ENCODE data around the gene ANKS1A. TPM values are rescaled to one million over a fixed set of nuclear protein-coding genes. Genes with fewer than 3 reads are reported as not detected.

The ANKS1A gene
- polyA plus RNA-seq, 4 donors: 6.5 to 29.9 (median 10.8) TPM

- no peak for FAIRE-seq
- H3K9me3 ChIP-seq (ENCODE audit: control insufficient read depth in 2 of 2, insufficient read depth in 1 of 2, low read depth in 1 of 2, low read length in 1 of 2): no peaks in the 10 kb centered on the region
- H3K4me1 ChIP-seq (ENCODE audit: control insufficient read depth in 3 of 3, insufficient read depth in 2 of 3, low read depth in 1 of 3, low read length in 2 of 3): peaks cover 0 to 24% (median 0%) of the 10 kb centered on the region in 3 donors
- H3K4me3 ChIP-seq (ENCODE audit: low read depth in 1 of 3, low read length in 3 of 3): no peak overlapping the region
- no peak overlapping the region for H3K27ac ChIP-seq (ENCODE audit: low read depth in 1 of 3, low read length in 2 of 3)
- WGBS, 3 donors: 94 to 97% (median 94%) methylated on average over 8 of the region's 8 CpGs
- peaks cover 3 to 84% (median 7%) of the 10 kb centered on the region in 3 donors for H3K36me3 ChIP-seq (ENCODE audit: control insufficient read depth in 3 of 3, insufficient read depth in 2 of 3, low read depth in 1 of 3, low read length in 3 of 3)
- no peaks in the 10 kb centered on the region for H3K27me3 ChIP-seq (ENCODE audit: control insufficient read depth in 3 of 3, insufficient read depth in 3 of 3, low read length in 3 of 3)
- no peak for DNase-seq
Observed at GRCh38 chr6:35054106-35054742, 165.2 kb downstream of the ANKS1A start.

- FAIRE-seq: no peak
- no peak overlapping the region for H3K27ac ChIP-seq (ENCODE audit: low read depth in 1 of 3, low read length in 2 of 3)
- H3K36me3 ChIP-seq (ENCODE audit: control insufficient read depth in 3 of 3, insufficient read depth in 2 of 3, low read depth in 1 of 3, low read length in 3 of 3): peaks cover 4 to 85% (median 7%) of the 10 kb centered on the region in 3 donors
Observed at GRCh38 chr6:35054743-35055130, 165.7 kb downstream of the ANKS1A start.

GRCh38 chr6:35055891-35056290 is 166.8 kb downstream of the ANKS1A start:
- Histone ChIP-seq H3K9me3 (ENCODE audit: control insufficient read depth in 2 of 2, insufficient read depth in 1 of 2, low read depth in 1 of 2, low read length in 1 of 2) (no peaks in the 10 kb centered on the region), H3K36me3 (ENCODE audit: control insufficient read depth in 3 of 3, insufficient read depth in 2 of 3, low read depth in 1 of 3, low read length in 3 of 3) (peaks cover 9 to 92% (median 16%) of the 10 kb centered on the region in 3 donors), H3K27me3 (ENCODE audit: control insufficient read depth in 3 of 3, insufficient read depth in 3 of 3, low read length in 3 of 3) (no peaks in the 10 kb centered on the region), H3K4me1 (ENCODE audit: control insufficient read depth in 3 of 3, insufficient read depth in 2 of 3, low read depth in 1 of 3, low read length in 2 of 3) (peaks cover 0 to 8% (median 0%) of the 10 kb centered on the region in 3 donors), H3K27ac (ENCODE audit: low read depth in 1 of 3, low read length in 2 of 3) (no peak overlapping the region), H3K4me3 (ENCODE audit: low read depth in 1 of 3, low read length in 3 of 3) (no peak overlapping the region)
- WGBS, 3 donors: 82 to 96% (median 87%) methylated on average over 4 of the region's 4 CpGs
- FAIRE-seq (no peak), DNase-seq (no peak)

More at GRCh38 chr6:35054743-35055130, 165.7 kb downstream of the ANKS1A start:
- WGBS, 3 donors: 87 to 90% (median 90%) methylated on average over 1 of the region's 1 CpG
- no peak for DNase-seq
- H3K4me3 ChIP-seq (ENCODE audit: low read depth in 1 of 3, low read length in 3 of 3): no peak overlapping the region
- no peaks in the 10 kb centered on the region for H3K27me3 ChIP-seq (ENCODE audit: control insufficient read depth in 3 of 3, insufficient read depth in 3 of 3, low read length in 3 of 3)
- H3K9me3 ChIP-seq (ENCODE audit: control insufficient read depth in 2 of 2, insufficient read depth in 1 of 2, low read depth in 1 of 2, low read length in 1 of 2): no peaks in the 10 kb centered on the region
- H3K4me1 ChIP-seq (ENCODE audit: control insufficient read depth in 3 of 3, insufficient read depth in 2 of 3, low read depth in 1 of 3, low read length in 2 of 3): peaks cover 0 to 19% (median 0%) of the 10 kb centered on the region in 3 donors

GRCh38 chr6:35056952-35057351 is 167.9 kb downstream of the ANKS1A start:
- Histone ChIP-seq H3K27me3 (ENCODE audit: control insufficient read depth in 3 of 3, insufficient read depth in 3 of 3, low read length in 3 of 3) (no peaks in the 10 kb centered on the region), H3K4me3 (ENCODE audit: low read depth in 1 of 3, low read length in 3 of 3) (no peak overlapping the region), H3K27ac (ENCODE audit: low read depth in 1 of 3, low read length in 2 of 3) (no peak overlapping the region), H3K36me3 (ENCODE audit: control insufficient read depth in 3 of 3, insufficient read depth in 2 of 3, low read depth in 1 of 3, low read length in 3 of 3) (peaks cover 9 to 94% (median 16%) of the 10 kb centered on the region in 3 donors), H3K9me3 (ENCODE audit: control insufficient read depth in 2 of 2, insufficient read depth in 1 of 2, low read depth in 1 of 2, low read length in 1 of 2) (no peaks in the 10 kb centered on the region), H3K4me1 (ENCODE audit: control insufficient read depth in 3 of 3, insufficient read depth in 2 of 3, low read depth in 1 of 3, low read length in 2 of 3) (peaks cover 0 to 7% (median 0%) of the 10 kb centered on the region in 3 donors)
- DNase-seq (no peak), FAIRE-seq (no peak)
- 91 to 96% (median 93%) methylated on average over 8 of the region's 8 CpGs for WGBS, 3 donors

- Histone ChIP-seq H3K27me3 (ENCODE audit: control insufficient read depth in 3 of 3, insufficient read depth in 3 of 3, low read length in 3 of 3) (no peaks in the 10 kb centered on the region), H3K4me3 (ENCODE audit: low read depth in 1 of 3, low read length in 3 of 3) (no peak overlapping the region), H3K36me3 (ENCODE audit: control insufficient read depth in 3 of 3, insufficient read depth in 2 of 3, low read depth in 1 of 3, low read length in 3 of 3) (peaks cover 9 to 95% (median 16%) of the 10 kb centered on the region in 3 donors), H3K4me1 (ENCODE audit: control insufficient read depth in 3 of 3, insufficient read depth in 2 of 3, low read depth in 1 of 3, low read length in 2 of 3) (peaks cover 0 to 5% (median 0%) of the 10 kb centered on the region in 3 donors), H3K27ac (ENCODE audit: low read depth in 1 of 3, low read length in 2 of 3) (no peak overlapping the region), H3K9me3 (ENCODE audit: control insufficient read depth in 2 of 2, insufficient read depth in 1 of 2, low read depth in 1 of 2, low read length in 1 of 2) (no peaks in the 10 kb centered on the region)
- no peak for DNase-seq
- no peak for FAIRE-seq
- WGBS, 3 donors: 74 to 93% (median 89%) methylated on average over 17 of the region's 17 CpGs
Observed at GRCh38 chr6:35057449-35058357, 168.6 kb downstream of the ANKS1A start.

- Histone ChIP-seq H3K27me3 (ENCODE audit: control insufficient read depth in 3 of 3, insufficient read depth in 3 of 3, low read length in 3 of 3) (no peaks in the 10 kb centered on the region), H3K9me3 (ENCODE audit: control insufficient read depth in 2 of 2, insufficient read depth in 1 of 2, low read depth in 1 of 2, low read length in 1 of 2) (no peaks in the 10 kb centered on the region), H3K27ac (ENCODE audit: low read depth in 1 of 3, low read length in 2 of 3) (no peak overlapping the region), H3K4me1 (ENCODE audit: control insufficient read depth in 3 of 3, insufficient read depth in 2 of 3, low read depth in 1 of 3, low read length in 2 of 3) (no peaks in the 10 kb centered on the region), H3K4me3 (ENCODE audit: low read depth in 1 of 3, low read length in 3 of 3) (no peak overlapping the region), H3K36me3 (ENCODE audit: control insufficient read depth in 3 of 3, insufficient read depth in 2 of 3, low read depth in 1 of 3, low read length in 3 of 3) (peaks cover 9 to 95% (median 16%) of the 10 kb centered on the region in 3 donors)
- DNase-seq: no peak
- WGBS, 3 donors: 88 to 97% (median 91%) methylated on average over 9 to 10 of the region's 10 CpGs
- no peak for FAIRE-seq
Observed at GRCh38 chr6:35058358-35058675, 169.3 kb downstream of the ANKS1A start.

GRCh38 chr6:35058865-35059522 is 169.9 kb downstream of the ANKS1A start:
- FAIRE-seq (no peak), DNase-seq (peak in 1 of 2 donors; percentile 21)
- Histone ChIP-seq H3K27me3 (ENCODE audit: control insufficient read depth in 3 of 3, insufficient read depth in 3 of 3, low read length in 3 of 3) (no peaks in the 10 kb centered on the region), H3K9me3 (ENCODE audit: control insufficient read depth in 2 of 2, insufficient read depth in 1 of 2, low read depth in 1 of 2, low read length in 1 of 2) (no peaks in the 10 kb centered on the region), H3K4me3 (ENCODE audit: low read depth in 1 of 3, low read length in 3 of 3) (no peak overlapping the region), H3K27ac (ENCODE audit: low read depth in 1 of 3, low read length in 2 of 3) (no peak overlapping the region), H3K4me1 (ENCODE audit: control insufficient read depth in 3 of 3, insufficient read depth in 2 of 3, low read depth in 1 of 3, low read length in 2 of 3) (no peaks in the 10 kb centered on the region), H3K36me3 (ENCODE audit: control insufficient read depth in 3 of 3, insufficient read depth in 2 of 3, low read depth in 1 of 3, low read length in 3 of 3) (peaks cover 14 to 94% (median 19%) of the 10 kb centered on the region in 3 donors)
- 85 to 88% (median 88%) methylated on average over 21 of the region's 21 CpGs for WGBS, 3 donors

GRCh38 chr6:35059596-35060345 is 170.7 kb downstream of the ANKS1A start:
- DNase-seq (no peak), FAIRE-seq (no peak)
- no peak overlapping the region for H3K27ac ChIP-seq (ENCODE audit: low read depth in 1 of 3, low read length in 2 of 3)
- no peak overlapping the region for H3K4me3 ChIP-seq (ENCODE audit: low read depth in 1 of 3, low read length in 3 of 3)
- H3K9me3 ChIP-seq (ENCODE audit: control insufficient read depth in 2 of 2, insufficient read depth in 1 of 2, low read depth in 1 of 2, low read length in 1 of 2): no peaks in the 10 kb centered on the region
- 88 to 91% (median 91%) methylated on average over 21 of the region's 21 CpGs for WGBS, 3 donors
- H3K36me3 ChIP-seq (ENCODE audit: control insufficient read depth in 3 of 3, insufficient read depth in 2 of 3, low read depth in 1 of 3, low read length in 3 of 3): peaks cover 14 to 94% (median 16%) of the 10 kb centered on the region in 3 donors
- H3K4me1 ChIP-seq (ENCODE audit: control insufficient read depth in 3 of 3, insufficient read depth in 2 of 3, low read depth in 1 of 3, low read length in 2 of 3): no peaks in the 10 kb centered on the region
- no peaks in the 10 kb centered on the region for H3K27me3 ChIP-seq (ENCODE audit: control insufficient read depth in 3 of 3, insufficient read depth in 3 of 3, low read length in 3 of 3)
